Stimulated activated naive CD4-positive, alpha-beta T cell treated with Interleukin-2 at 50 U/mL for 16 hours (primary cell): Measurements from ENCODE around the gene SFSWAP.

Source experiments
- DNase-seq: peaks from one replicate; lab custom pipeline; 2025; lab: John Stamatoyannopoulos, UW

The SFSWAP gene

GRCh38 chr12:131834798-131835615 lies 124.1 kb downstream of the SFSWAP start:
- DNase-seq, result no peak

GRCh38 chr12:131835616-131836171 lies 124.8 kb downstream of the SFSWAP start:
- no peak for DNase-seq

- DNase-seq, result no peak
Measured at GRCh38 chr12:131836193-131836592, 125.3 kb downstream of the SFSWAP start.

GRCh38 chr12:131836714-131837397 lies 126.0 kb downstream of the SFSWAP start:
- no peak for DNase-seq

- DNase-seq, result no peak
Measured at GRCh38 chr12:131840643-131841416, 129.9 kb downstream of the SFSWAP start.

GRCh38 chr12:131841547-131841946 lies 130.7 kb downstream of the SFSWAP start:
- no peak for DNase-seq

- no peak for DNase-seq
Measured at GRCh38 chr12:131842169-131842568, 131.3 kb downstream of the SFSWAP start.

- DNase-seq, result no peak
Measured at GRCh38 chr12:131843527-131843926, 132.6 kb downstream of the SFSWAP start.

GRCh38 chr12:131844140-131844539 lies 133.2 kb downstream of the SFSWAP start:
- DNase-seq, result no peak

GRCh38 chr12:131844656-131845055 lies 133.8 kb downstream of the SFSWAP start:
- no peak for DNase-seq

GRCh38 chr12:131845121-131845520 lies 134.2 kb downstream of the SFSWAP start:
- DNase-seq, result no peak

- no peak for DNase-seq
Measured at GRCh38 chr12:131847456-131847855, 136.6 kb downstream of the SFSWAP start.

- no peak for DNase-seq
Measured at GRCh38 chr12:131848753-131849152, 137.9 kb downstream of the SFSWAP start.
